ENCODE measurements around the gene KRT76.

- TF ChIP-seq FOXM1 (IDR thresholded peaks at IDR 0.05; ENCODE audit: borderline replicate concordance) (no peak), FOXK2 (IDR thresholded peaks at IDR 0.05) (no peak)
Measured at GRCh38 chr12:52767020-52767379, 10.1 kb downstream of the KRT76 start.

Measured in HEK293T (cell line).